Measurements from ENCODE around the gene GTPBP3. TPM values are rescaled to one million over a fixed set of nuclear protein-coding genes. Genes with fewer than 3 reads are reported as not detected.

The GTPBP3 gene
- total RNA-seq, 1 experiment from 2014 or later, result 35.3 TPM

GRCh38 chr19:17379221-17379631 lies 41.9 kb downstream of the GTPBP3 start:
- Histone ChIP-seq H3K36me3 (ENCODE audit: control insufficient read depth, insufficient read depth, low read length) (no peaks in the 10 kb centered on the region), H3K4me3 (ENCODE audit: low read depth in 2 of 2, low read length in 2 of 2) (no peak overlapping the region), H3K4me1 (ENCODE audit: control insufficient read depth, insufficient read depth, low read length) (peaks cover 4% of the 10 kb centered on the region; the same call in 1 of the 2 replicates), H3K9me3 (ENCODE audit: control insufficient read depth, insufficient read depth, low read depth, low read length) (no peaks in the 10 kb centered on the region), H3K27ac (ENCODE audit: low read length) (no peak overlapping the region), H3K27me3 (ENCODE audit: control insufficient read depth, insufficient read depth, low read length) (no peaks in the 10 kb centered on the region)
- ATAC-seq (no peak), DNase-seq (ENCODE audit: low read depth, low spot score) (no peak)
- BruUV-seq (replicated peaks), result no TSS peak
- CTCF ChIA-PET, result no interaction called here
- POLR2A ChIA-PET, result no interaction called here
- intact Hi-C loops (cut with micrococcal nuclease; ENCODE audit: unreplicated experiment), result no loop called here
- TF ChIP-seq POLR2AphosphoS5 (IDR thresholded peaks at IDR 0.05; ENCODE audit: low read depth, low read length), result no peak
- TF ChIP-seq, protein P1, sequence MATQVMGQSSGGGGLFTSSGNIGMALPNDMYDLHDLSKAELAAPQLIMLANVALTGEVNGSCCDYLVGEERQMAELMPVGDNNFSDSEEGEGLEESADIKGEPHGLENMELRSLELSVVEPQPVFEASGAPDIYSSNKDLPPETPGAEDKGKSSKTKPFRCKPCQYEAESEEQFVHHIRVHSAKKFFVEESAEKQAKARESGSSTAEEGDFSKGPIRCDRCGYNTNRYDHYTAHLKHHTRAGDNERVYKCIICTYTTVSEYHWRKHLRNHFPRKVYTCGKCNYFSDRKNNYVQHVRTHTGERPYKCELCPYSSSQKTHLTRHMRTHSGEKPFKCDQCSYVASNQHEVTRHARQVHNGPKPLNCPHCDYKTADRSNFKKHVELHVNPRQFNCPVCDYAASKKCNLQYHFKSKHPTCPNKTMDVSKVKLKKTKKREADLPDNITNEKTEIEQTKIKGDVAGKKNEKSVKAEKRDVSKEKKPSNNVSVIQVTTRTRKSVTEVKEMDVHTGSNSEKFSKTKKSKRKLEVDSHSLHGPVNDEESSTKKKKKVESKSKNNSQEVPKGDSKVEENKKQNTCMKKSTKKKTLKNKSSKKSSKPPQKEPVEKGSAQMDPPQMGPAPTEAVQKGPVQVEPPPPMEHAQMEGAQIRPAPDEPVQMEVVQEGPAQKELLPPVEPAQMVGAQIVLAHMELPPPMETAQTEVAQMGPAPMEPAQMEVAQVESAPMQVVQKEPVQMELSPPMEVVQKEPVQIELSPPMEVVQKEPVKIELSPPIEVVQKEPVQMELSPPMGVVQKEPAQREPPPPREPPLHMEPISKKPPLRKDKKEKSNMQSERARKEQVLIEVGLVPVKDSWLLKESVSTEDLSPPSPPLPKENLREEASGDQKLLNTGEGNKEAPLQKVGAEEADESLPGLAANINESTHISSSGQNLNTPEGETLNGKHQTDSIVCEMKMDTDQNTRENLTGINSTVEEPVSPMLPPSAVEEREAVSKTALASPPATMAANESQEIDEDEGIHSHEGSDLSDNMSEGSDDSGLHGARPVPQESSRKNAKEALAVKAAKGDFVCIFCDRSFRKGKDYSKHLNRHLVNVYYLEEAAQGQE (IDR thresholded peaks at IDR 0.05; ENCODE audit: insufficient read depth in 1 of 2, low read depth in 2 of 2, low read length in 1 of 2), result no peak
- TF ChIP-seq TCF7L2 (IDR thresholded peaks at IDR 0.05; ENCODE audit: low read depth, low read length), result no peak
- TF ChIP-seq, protein P2, sequence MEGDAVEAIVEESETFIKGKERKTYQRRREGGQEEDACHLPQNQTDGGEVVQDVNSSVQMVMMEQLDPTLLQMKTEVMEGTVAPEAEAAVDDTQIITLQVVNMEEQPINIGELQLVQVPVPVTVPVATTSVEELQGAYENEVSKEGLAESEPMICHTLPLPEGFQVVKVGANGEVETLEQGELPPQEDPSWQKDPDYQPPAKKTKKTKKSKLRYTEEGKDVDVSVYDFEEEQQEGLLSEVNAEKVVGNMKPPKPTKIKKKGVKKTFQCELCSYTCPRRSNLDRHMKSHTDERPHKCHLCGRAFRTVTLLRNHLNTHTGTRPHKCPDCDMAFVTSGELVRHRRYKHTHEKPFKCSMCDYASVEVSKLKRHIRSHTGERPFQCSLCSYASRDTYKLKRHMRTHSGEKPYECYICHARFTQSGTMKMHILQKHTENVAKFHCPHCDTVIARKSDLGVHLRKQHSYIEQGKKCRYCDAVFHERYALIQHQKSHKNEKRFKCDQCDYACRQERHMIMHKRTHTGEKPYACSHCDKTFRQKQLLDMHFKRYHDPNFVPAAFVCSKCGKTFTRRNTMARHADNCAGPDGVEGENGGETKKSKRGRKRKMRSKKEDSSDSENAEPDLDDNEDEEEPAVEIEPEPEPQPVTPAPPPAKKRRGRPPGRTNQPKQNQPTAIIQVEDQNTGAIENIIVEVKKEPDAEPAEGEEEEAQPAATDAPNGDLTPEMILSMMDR (IDR thresholded peaks at IDR 0.05), result no peak
- TF ChIP-seq SIN3A (IDR thresholded peaks at IDR 0.05; ENCODE audit: borderline replicate concordance, insufficient read depth, low read depth, low read length), result no peak
- in situ Hi-C loops (cut with HindIII; ENCODE audit: low pct_unique_long_range_greater_than_20kb, low sequenced_read_pairs), result no loop called here

DNA sequence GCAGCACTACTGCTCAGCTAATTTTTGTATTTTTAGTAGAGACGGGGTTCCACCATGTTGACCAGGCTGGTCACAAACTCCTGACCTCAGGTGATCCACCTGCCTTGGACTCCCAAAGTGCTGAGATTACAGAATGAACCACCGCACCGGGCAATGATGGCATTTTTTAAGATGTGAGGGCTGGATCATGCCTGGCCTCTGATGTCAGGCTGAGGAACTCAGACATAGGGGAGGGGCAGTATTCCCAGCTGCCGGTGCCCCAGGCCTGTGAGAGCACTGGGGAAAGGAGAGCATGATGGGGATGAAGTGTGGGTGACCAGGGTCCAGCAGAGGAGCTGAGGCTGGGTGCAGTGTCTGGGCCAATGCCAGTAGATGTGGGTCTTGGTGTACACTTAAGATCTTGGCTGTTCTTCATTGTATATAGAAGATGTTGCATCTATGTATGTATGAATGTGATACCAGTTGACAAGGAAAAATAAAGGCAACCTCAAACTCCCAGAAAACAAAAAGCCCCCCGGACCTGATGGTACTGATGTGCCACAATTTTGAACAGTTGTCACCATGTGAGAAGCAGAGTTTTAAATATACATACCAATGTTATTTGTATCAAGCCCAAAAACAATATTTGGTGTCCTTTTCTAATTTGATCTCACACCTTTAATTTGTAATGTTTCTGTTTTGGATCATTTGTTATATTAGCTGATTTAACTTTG lies 43.2 kb downstream of the GTPBP3 start:
- ChIA-PET CTCF (interaction anchor here (0.7 kb wide), 1 partner anchor 552 kb away, joined by 13 read pairs; the partner anchor contains the start of gene CCDC124), POLR2A (no interaction called here)
- no TSS peak for BruUV-seq (replicated peaks)
- Histone ChIP-seq H3K36me3 (ENCODE audit: control insufficient read depth, insufficient read depth, low read length) (no peaks in the 10 kb centered on the region), H3K4me1 (ENCODE audit: control insufficient read depth, insufficient read depth, low read length) (peaks cover 4% of the 10 kb centered on the region; the same call in 1 of the 2 replicates), H3K4me3 (ENCODE audit: low read depth in 2 of 2, low read length in 2 of 2) (no peak overlapping the region), H3K27ac (ENCODE audit: low read length) (no peak overlapping the region), H3K27me3 (ENCODE audit: control insufficient read depth, insufficient read depth, low read length) (no peaks in the 10 kb centered on the region), H3K9me3 (ENCODE audit: control insufficient read depth, insufficient read depth, low read depth, low read length) (no peaks in the 10 kb centered on the region)
- in situ Hi-C loops (cut with HindIII; ENCODE audit: low pct_unique_long_range_greater_than_20kb, low sequenced_read_pairs) (no loop called here), intact Hi-C loops (cut with micrococcal nuclease; ENCODE audit: unreplicated experiment) (no loop called here)
- ATAC-seq (no peak), DNase-seq (ENCODE audit: low read depth, low spot score) (no peak)
- TF ChIP-seq, protein P1 (IDR thresholded peaks at IDR 0.05; ENCODE audit: insufficient read depth in 1 of 2, low read depth in 2 of 2, low read length in 1 of 2), result no peak
- no peak for TF ChIP-seq SIN3A (IDR thresholded peaks at IDR 0.05; ENCODE audit: borderline replicate concordance, insufficient read depth, low read depth, low read length)
- TF ChIP-seq TCF7L2 (IDR thresholded peaks at IDR 0.05; ENCODE audit: low read depth, low read length), result no peak
- TF ChIP-seq, protein P2 (IDR thresholded peaks at IDR 0.05), result no peak
- TF ChIP-seq POLR2AphosphoS5 (IDR thresholded peaks at IDR 0.05; ENCODE audit: low read depth, low read length), result no peak

Measured in Panc1 (cell line).